ENCODE data around the gene PLA2G2F. TPM values are rescaled to one million over a fixed set of nuclear protein-coding genes. Genes with fewer than 3 reads are reported as not detected.

PLA2G2F gene
- total and polyA plus RNA-seq, 8 donors = 0.18 to 6.4 TPM; not detected in 6

GRCh38 chr1:20179371-20180128 lies 40.4 kb downstream of the PLA2G2F start:
- WGBS, 5 donors = 84 to 100% (median 94%) methylated on average over 2 of the region's 2 CpGs

DNA sequence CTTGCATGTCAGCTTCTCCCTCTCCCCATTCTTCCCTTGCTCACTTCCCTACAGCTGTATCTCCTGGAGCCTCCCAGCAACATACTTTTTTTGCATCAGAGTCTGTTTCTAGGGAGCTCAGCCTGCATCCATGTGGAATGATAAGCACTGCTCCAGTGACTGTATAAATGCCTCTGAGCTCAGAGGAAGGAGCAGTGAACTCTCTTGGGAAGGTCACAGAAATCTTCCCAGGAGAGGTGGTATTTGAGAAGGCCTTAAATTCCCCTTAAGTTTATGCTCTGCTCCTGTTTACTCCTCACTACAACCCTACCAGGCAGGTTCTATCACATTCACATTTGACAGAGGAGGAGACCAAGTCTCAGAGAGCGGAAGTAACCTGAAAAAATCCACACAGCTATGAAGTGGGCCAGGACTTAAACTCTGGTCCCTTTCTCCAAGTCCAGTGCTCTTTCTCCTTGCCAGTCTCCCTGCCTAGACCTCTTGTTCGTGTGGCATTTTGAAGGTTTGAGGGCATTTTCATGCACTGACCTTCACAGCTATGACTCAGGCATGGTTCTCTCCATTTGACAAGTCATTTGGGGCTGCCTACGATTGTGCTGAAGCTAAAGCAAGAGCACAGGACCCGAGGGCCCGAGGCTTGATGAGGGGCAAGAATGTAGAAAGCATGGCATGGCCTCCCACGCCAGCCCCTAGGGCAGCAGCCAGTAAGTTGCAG lies 41.2 kb downstream of the PLA2G2F start:
- 71 to 81% (median 80%) methylated on average over 6 of the region's 6 CpGs for WGBS, 5 donors
- H3K4me1 ChIP-seq = peaks cover 0 to 17% (median under 1%) of the 10 kb centered on the region in 4 donors
- peak overlapping the region in 1 of 5 donors; percentile 78 for H3K27ac ChIP-seq
- peaks cover 0 to 21% (median 0%) of the 10 kb centered on the region in 3 donors for H3K27me3 ChIP-seq
- no peaks in the 10 kb centered on the region for H3K9me3 ChIP-seq
- no peak for DNase-seq
- no peak overlapping the region for H3K4me3 ChIP-seq
- intact Hi-C loops (cut with DNase I; ENCODE audit: low total_unique reads) = no loop called here
- no peak for TF ChIP-seq EP300 (IDR thresholded peaks at IDR 0.05)
- no peak for TF ChIP-seq POLR2AphosphoS5 (IDR thresholded peaks at IDR 0.05)
- TF ChIP-seq, protein P1, sequence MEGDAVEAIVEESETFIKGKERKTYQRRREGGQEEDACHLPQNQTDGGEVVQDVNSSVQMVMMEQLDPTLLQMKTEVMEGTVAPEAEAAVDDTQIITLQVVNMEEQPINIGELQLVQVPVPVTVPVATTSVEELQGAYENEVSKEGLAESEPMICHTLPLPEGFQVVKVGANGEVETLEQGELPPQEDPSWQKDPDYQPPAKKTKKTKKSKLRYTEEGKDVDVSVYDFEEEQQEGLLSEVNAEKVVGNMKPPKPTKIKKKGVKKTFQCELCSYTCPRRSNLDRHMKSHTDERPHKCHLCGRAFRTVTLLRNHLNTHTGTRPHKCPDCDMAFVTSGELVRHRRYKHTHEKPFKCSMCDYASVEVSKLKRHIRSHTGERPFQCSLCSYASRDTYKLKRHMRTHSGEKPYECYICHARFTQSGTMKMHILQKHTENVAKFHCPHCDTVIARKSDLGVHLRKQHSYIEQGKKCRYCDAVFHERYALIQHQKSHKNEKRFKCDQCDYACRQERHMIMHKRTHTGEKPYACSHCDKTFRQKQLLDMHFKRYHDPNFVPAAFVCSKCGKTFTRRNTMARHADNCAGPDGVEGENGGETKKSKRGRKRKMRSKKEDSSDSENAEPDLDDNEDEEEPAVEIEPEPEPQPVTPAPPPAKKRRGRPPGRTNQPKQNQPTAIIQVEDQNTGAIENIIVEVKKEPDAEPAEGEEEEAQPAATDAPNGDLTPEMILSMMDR (IDR thresholded peaks at IDR 0.05) = no peak
- TF ChIP-seq POLR2A (IDR thresholded peaks at IDR 0.05) = no peak
- H3K36me3 ChIP-seq = no peaks in the 10 kb centered on the region

More at GRCh38 chr1:20179371-20180128, 40.4 kb downstream of the PLA2G2F start:
- peaks cover 0 to 16% (median 0%) of the 10 kb centered on the region in 3 donors for H3K27me3 ChIP-seq
- no peak overlapping the region for H3K4me3 ChIP-seq
- intact Hi-C loops (cut with DNase I; ENCODE audit: low total_unique reads) = no loop called here
- H3K36me3 ChIP-seq = no peaks in the 10 kb centered on the region
- DNase-seq = no peak
- H3K9me3 ChIP-seq = no peaks in the 10 kb centered on the region
- peak overlapping the region in 2 of 5 donors; percentile 31 to 78 for H3K27ac ChIP-seq
- TF ChIP-seq, protein P1 (IDR thresholded peaks at IDR 0.05) = no peak
- TF ChIP-seq EP300 (IDR thresholded peaks at IDR 0.05) (no peak), POLR2A (IDR thresholded peaks at IDR 0.05) (no peak), POLR2AphosphoS5 (IDR thresholded peaks at IDR 0.05) (no peak)
- H3K4me1 ChIP-seq = peaks cover 0 to 13% (median 0%) of the 10 kb centered on the region in 4 donors

DNA sequence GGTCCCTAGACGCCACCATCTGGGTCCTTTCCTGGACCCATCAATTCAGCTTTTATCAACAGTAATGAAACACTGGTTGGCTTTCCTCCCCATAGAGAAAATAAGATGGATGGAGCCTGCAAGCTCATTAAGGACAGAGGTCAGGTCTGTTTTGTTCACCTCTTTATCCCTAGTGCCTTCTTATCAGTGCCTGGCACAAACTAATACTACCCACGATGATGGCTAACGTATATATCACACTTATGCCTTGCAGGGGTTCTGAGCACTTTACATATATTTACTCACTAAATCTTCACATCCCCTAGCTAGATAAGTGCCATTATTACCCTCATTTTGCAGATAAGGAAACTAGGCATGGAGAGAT lies 41.7 kb downstream of the PLA2G2F start:
- H3K4me3 ChIP-seq = no peak overlapping the region
- no peak for TF ChIP-seq EP300 (IDR thresholded peaks at IDR 0.05)
- TF ChIP-seq, protein P1 (IDR thresholded peaks at IDR 0.05) = no peak
- TF ChIP-seq POLR2AphosphoS5 (IDR thresholded peaks at IDR 0.05) = no peak
- TF ChIP-seq POLR2A (IDR thresholded peaks at IDR 0.05) = no peak
- no peaks in the 10 kb centered on the region for H3K36me3 ChIP-seq
- peaks cover 0 to 22% (median 5%) of the 10 kb centered on the region in 4 donors for H3K4me1 ChIP-seq
- 35 to 49% (median 46%) methylated on average over 3 of the region's 3 CpGs for WGBS, 5 donors
- H3K27me3 ChIP-seq = peaks cover 0 to 26% (median 4%) of the 10 kb centered on the region in 3 donors
- no peak for DNase-seq
- H3K9me3 ChIP-seq = no peaks in the 10 kb centered on the region
- intact Hi-C loops (cut with DNase I; ENCODE audit: low total_unique reads) = no loop called here
- no peak overlapping the region for H3K27ac ChIP-seq

GRCh38 chr1:20182415-20182814 lies 43.3 kb downstream of the PLA2G2F start:
- no peak for DNase-seq
- Histone ChIP-seq H3K4me3 (no peak overlapping the region), H3K36me3 (no peaks in the 10 kb centered on the region), H3K9me3 (no peaks in the 10 kb centered on the region), H3K4me1 (peaks cover 16 to 38% (median 20%) of the 10 kb centered on the region in 4 donors), H3K27ac (peak overlapping the region in 1 of 5 donors; percentile 92), H3K27me3 (peaks cover 0 to 41% (median 8%) of the 10 kb centered on the region in 3 donors)
- intact Hi-C loops (cut with DNase I; ENCODE audit: low total_unique reads) = no loop called here
- no peak for TF ChIP-seq POLR2AphosphoS5 (IDR thresholded peaks at IDR 0.05)

Measured in stomach (tissue), 9 donors.